Testis (tissue), 3 donors: ENCODE measurements around the gene AVPR2. TPM values are rescaled to one million over a fixed set of nuclear protein-coding genes. Genes with fewer than 3 reads are reported as not detected.

Experiments
- DNase-seq: peaks from one replicate; pipeline ENCODE4 v3.0.0-alpha.2; 2019
- H3K27ac ChIP-seq, 2 donors: fragments of 200-600 bp; sonication (generic); one replicate each; pipeline ENCODE4 v1.5.1; 2019
- H3K27me3 ChIP-seq: fragments of 200-600 bp; sonication (generic); one replicate; pipeline ENCODE4 v1.5.1; 2019
- H3K36me3 ChIP-seq: fragments of 200-600 bp; sonication (generic); one replicate; pipeline ENCODE4 v1.5.1; 2017; ENCODE audit warnings: low read depth; ENCODE audit errors: missing control alignments
- H3K4me1 ChIP-seq: fragments of 200-600 bp; sonication (generic); one replicate; pipeline ENCODE4 v1.5.1; 2019
- H3K4me3 ChIP-seq, 2 donors: fragments of 200-600 bp; sonication (generic); one replicate each; pipeline ENCODE4 v1.5.1; 2017 to 2019
- H3K9me3 ChIP-seq: fragments of 200-600 bp; sonication (generic); one replicate; pipeline ENCODE4 v1.5.1; 2017
- POLR2A ChIP-seq: fragments of 450-650 bp; IDR thresholded peaks from one replicate; pipeline ENCODE4 v1.6.1; 2017; ENCODE audit warnings: antibody characterized with exemption, mild to moderate bottlenecking, moderate library complexity
- WGBS, 2 donors: methylation state at CpG; one replicate each; pipeline ENCODE4 v1.1.5; 2018; 5-methylcytosine and 5-hydroxymethylcytosine counted together
- intact Hi-C: fragments of 100-400 bp; cut with DNase I; formaldehyde crosslinking; loops from one replicate; pipeline ENCODE4 v1.15.1; 2023; ENCODE audit warnings: low total_unique reads
- polyA plus RNA-seq: library from polyadenylated mRNA; stranded (reverse); fragments of 350-450 nt; fragmentation: Illumina TruSeq; extraction: RNeasy Lipid Tissue Mini Kit (QIAGEN cat#74804); gene quantifications from one replicate; pipeline ENCODE4 v1.2.3, GENCODE V29; 2014; ENCODE audit warnings: low read depth, low replicate concordance; ENCODE audit not compliant: insufficient read depth
- total RNA-seq, 2 donors: library from RNA; depleted of rRNA; stranded (reverse); fragments of >200 nt; gene quantifications; one replicate each; pipeline ENCODE4 v1.2.3, GENCODE V29; 2016
- TF ChIP-seq, protein P1 (sequence below), 3 experiments: fragments of 450-650 bp in 2 of 3; fragments of 200-600 bp in 1 of 3; sonication (generic) in 1 of 3; IDR thresholded peaks; one replicate each; pipeline ENCODE4 v1.5.1; 2016 to 2019; ENCODE audit warnings: antibody characterized with exemption in 3 of 3, mild to moderate bottlenecking in 2 of 3, moderate library complexity in 1 of 3

The AVPR2 gene
- total and polyA plus RNA-seq, 3 donors from 2014 or later = 0.74 to 1.3 (median 1.1) TPM

DNA sequence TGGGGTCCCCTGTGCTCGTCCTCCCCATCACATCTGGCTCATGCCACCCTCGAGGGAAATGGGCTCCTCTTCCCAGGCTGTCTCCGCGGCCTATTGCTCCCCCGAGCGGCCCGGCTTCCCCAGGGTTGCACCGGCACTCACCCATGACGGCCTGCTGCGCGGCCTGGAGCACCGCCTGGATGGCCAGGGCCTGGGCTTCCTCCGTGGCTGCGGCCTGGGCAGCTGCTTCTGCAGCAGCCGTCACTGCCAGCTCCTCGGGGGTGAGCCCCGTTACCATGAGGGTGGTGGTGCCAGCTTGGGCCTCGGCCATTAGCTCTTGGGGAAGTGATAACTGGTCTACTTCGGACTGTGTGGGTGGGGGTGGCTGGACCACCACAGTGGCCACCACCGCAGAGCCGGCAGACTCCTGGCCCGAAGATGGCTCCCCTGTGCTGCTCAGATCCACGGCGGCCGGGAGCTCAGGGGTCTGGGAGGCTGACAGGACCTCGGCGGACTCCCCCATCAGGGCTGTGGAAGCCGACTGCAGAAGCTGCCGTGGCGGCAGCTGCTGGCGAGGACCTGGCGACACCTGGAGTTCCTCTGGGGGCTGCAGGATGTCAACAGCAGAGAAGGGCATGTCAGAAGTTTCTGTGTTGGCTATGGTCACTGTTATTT, 48.0 kb downstream of the AVPR2 start:
- no peaks in the 10 kb centered on the region for H3K27me3 ChIP-seq
- no peak for TF ChIP-seq POLR2A
- TF ChIP-seq, protein P1, sequence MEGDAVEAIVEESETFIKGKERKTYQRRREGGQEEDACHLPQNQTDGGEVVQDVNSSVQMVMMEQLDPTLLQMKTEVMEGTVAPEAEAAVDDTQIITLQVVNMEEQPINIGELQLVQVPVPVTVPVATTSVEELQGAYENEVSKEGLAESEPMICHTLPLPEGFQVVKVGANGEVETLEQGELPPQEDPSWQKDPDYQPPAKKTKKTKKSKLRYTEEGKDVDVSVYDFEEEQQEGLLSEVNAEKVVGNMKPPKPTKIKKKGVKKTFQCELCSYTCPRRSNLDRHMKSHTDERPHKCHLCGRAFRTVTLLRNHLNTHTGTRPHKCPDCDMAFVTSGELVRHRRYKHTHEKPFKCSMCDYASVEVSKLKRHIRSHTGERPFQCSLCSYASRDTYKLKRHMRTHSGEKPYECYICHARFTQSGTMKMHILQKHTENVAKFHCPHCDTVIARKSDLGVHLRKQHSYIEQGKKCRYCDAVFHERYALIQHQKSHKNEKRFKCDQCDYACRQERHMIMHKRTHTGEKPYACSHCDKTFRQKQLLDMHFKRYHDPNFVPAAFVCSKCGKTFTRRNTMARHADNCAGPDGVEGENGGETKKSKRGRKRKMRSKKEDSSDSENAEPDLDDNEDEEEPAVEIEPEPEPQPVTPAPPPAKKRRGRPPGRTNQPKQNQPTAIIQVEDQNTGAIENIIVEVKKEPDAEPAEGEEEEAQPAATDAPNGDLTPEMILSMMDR (IDR thresholded peaks at IDR 0.05) = no peak
- WGBS, 2 donors = 79 to 87% methylated on average over 4 to 28 of the region's 32 CpGs
- H3K4me3 ChIP-seq = no peak overlapping the region
- peak overlapping the region; percentile 11 to 30 for H3K27ac ChIP-seq
- intact Hi-C loops = loop anchor here (10.0 kb wide), 1 partner anchor 188 kb away; the partner anchor contains the start of gene PLXNB3
- H3K9me3 ChIP-seq = no peaks in the 10 kb centered on the region
- no peaks in the 10 kb centered on the region for H3K36me3 ChIP-seq
- H3K4me1 ChIP-seq = peaks cover 3% of the 10 kb centered on the region
- DNase-seq = no peak

DNA sequence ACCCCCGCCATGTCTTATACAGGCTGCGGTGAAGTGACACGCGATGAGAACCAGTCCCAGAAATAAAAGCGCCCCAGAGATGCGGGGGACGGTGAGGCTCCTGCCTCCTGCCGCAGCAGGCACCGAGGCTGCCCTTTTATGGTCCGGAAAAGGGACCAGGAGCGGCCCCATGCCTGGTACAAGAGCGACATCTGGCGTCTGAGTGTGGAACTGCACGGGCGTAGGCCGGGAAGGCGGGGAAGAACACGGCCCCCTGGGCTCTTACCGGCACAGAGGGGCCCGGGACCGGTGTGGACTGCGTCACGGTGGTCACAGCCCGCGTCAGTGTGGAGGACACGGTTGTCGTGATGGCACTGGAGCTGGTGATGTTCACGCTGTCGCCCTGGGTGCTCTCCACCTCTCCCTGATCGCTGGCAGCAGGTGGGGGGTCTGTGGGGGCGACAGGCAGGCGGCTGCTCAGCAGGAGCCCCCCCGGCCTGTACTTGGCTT, 48.9 kb downstream of the AVPR2 start:
- WGBS, 2 donors = 43% methylated on average over 10 of the region's 33 CpGs; no CpG with 5 or more reads in 1 of the 2 donors
- no peaks in the 10 kb centered on the region for H3K9me3 ChIP-seq
- H3K4me3 ChIP-seq = no peak overlapping the region
- peak overlapping the region; percentile 11 to 30 for H3K27ac ChIP-seq
- TF ChIP-seq, protein P1 (IDR thresholded peaks at IDR 0.05) = peak; percentile 82 to 90 (median 90)
- TF ChIP-seq POLR2A = no peak
- peaks cover 3% of the 10 kb centered on the region for H3K4me1 ChIP-seq
- no peaks in the 10 kb centered on the region for H3K36me3 ChIP-seq
- peak; percentile 72 for DNase-seq
- intact Hi-C loops = loop anchor here (10.0 kb wide), 1 partner anchor 189 kb away; the partner anchor contains the start of gene PLXNB3
- H3K27me3 ChIP-seq = no peaks in the 10 kb centered on the region

DNA sequence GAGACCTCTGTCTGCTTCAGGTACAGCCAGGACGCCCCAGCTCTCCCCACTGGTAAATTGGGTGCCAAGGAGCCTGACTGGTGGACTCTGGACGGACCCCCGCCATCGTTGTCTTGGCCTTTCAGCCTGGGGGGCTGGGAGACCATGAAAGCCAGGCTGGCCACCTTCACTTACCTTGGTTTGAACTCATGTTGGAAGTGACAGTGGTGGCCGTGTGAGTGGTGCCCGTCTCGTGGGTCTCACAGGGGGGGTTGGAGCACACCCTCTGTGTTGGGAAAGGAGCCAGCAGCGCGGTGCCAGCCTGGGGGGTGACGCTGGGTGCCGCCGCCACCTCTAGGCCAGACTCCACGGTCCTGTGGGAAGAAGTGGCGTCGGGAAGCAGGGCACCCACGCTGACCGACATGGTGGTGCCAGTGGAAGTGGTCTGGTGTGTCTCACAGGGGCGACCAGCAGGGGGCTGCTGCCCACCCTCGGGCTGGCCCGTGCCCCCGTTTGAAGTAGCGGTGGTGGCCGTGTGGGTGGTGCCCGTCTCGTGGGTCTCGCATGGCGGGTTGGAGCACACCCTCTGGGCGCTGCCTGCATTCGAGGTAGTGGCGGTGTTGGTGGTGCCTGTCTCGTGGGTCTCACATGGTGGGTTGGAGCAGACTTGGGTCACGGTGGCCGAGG, 49.6 kb downstream of the AVPR2 start:
- H3K36me3 ChIP-seq = no peaks in the 10 kb centered on the region
- H3K4me3 ChIP-seq = no peak overlapping the region
- WGBS, 2 donors = 84 to 87% methylated on average over 7 to 32 of the region's 33 CpGs
- peaks cover 3% of the 10 kb centered on the region for H3K4me1 ChIP-seq
- no peaks in the 10 kb centered on the region for H3K9me3 ChIP-seq
- H3K27me3 ChIP-seq = no peaks in the 10 kb centered on the region
- intact Hi-C loops = loop anchor here (10.0 kb wide), 1 partner anchor 189 kb away; the partner anchor contains the start of gene PLXNB3
- H3K27ac ChIP-seq = peak overlapping the region in 1 of 2 donors; percentile 11
- DNase-seq = no peak
- no peak for TF ChIP-seq POLR2A
- TF ChIP-seq, protein P1 (IDR thresholded peaks at IDR 0.05) = no peak

DNA sequence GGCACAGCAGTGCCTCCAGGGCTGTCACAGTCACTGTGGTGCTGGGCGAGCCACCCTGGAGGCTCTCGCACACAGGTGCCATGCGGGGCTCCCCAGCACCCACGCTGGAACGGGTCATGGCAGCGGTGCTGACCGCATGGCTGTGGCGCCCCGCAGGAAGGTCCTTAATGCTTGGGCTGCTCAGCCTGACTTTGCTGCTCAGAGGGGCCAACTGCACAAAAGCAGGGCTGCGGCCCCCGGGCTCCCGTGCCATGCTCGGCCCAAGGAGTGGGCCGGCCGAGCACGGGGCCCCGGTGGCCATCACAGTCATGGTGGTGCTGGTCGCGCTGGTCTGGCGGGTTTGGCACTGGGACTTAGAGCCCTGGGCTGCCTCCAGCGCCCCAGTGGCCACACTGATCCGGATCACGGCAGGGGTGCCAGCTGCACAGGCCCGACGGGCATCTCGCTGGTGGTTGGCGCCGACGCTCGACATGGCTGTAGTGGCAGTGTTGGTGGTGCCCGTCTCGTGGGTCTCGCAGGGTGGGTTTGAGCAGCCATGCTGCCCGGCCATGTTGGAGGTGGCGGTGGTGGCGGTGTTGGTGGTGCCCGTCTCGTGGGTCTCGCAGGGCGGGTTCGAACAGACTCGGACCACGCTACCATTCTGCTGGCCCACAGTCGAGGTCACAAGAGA, 50.2 kb downstream of the AVPR2 start:
- H3K4me3 ChIP-seq = no peak overlapping the region
- no peaks in the 10 kb centered on the region for H3K27me3 ChIP-seq
- no peak overlapping the region for H3K27ac ChIP-seq
- no peaks in the 10 kb centered on the region for H3K36me3 ChIP-seq
- H3K9me3 ChIP-seq = no peaks in the 10 kb centered on the region
- no peak for DNase-seq
- no peak for TF ChIP-seq POLR2A
- TF ChIP-seq, protein P1 (IDR thresholded peaks at IDR 0.05) = no peak
- WGBS, 2 donors = 95 to 96% methylated on average over 8 to 17 of the region's 44 CpGs
- intact Hi-C loops = loop anchor here (10.0 kb wide), 1 partner anchor 190 kb away; the partner anchor contains the start of gene PLXNB3
- no peaks in the 10 kb centered on the region for H3K4me1 ChIP-seq
